HEK293 (cell line): ENCODE measurements around the gene GNG14.

ENCODE experiments used
- IKZF3 ChIP-seq: fragments of 450-650 bp; IDR thresholded peaks from 2 replicates; pipeline ENCODE4 v1.5.0; 2018; ENCODE audit warnings: missing biosample characterization, mild to moderate bottlenecking, missing genetic modification characterization, moderate library complexity
- KLF9 ChIP-seq: fragments of 450-650 bp; formaldehyde crosslinking; IDR thresholded peaks from 2 replicates; pipeline ENCODE4 v1.5.1; 2016; ENCODE audit warnings: missing biosample characterization, missing genetic modification characterization, low read depth
- MYNN ChIP-seq: fragments of 450-650 bp; formaldehyde crosslinking; IDR thresholded peaks from 2 replicates; pipeline ENCODE4 v1.5.1; 2016; ENCODE audit warnings: missing biosample characterization, missing genetic modification characterization, borderline replicate concordance
- PRDM4 ChIP-seq: fragments of 450-650 bp; formaldehyde crosslinking; IDR thresholded peaks from 2 replicates; pipeline ENCODE4 v1.5.1; 2017; ENCODE audit warnings: missing biosample characterization, missing genetic modification characterization
- YY2 ChIP-seq: fragments of 450-650 bp; formaldehyde crosslinking; IDR thresholded peaks from 2 replicates; pipeline ENCODE4 v1.5.1; 2016; ENCODE audit warnings: missing biosample characterization, missing genetic modification characterization
- ZBTB17 ChIP-seq: fragments of 450-650 bp; formaldehyde crosslinking; IDR thresholded peaks from 2 replicates; pipeline ENCODE4 v1.5.1; 2016; ENCODE audit warnings: missing biosample characterization, missing genetic modification characterization
- ZNF146 ChIP-seq: fragments of 450-650 bp; formaldehyde crosslinking; IDR thresholded peaks from 2 replicates; pipeline ENCODE4 v1.5.1; 2016; ENCODE audit warnings: missing biosample characterization, missing genetic modification characterization
- ZNF16 ChIP-seq: fragments of 450-650 bp; formaldehyde crosslinking; IDR thresholded peaks from 2 replicates; pipeline ENCODE4 v1.5.1; 2016; ENCODE audit warnings: low read depth, missing biosample characterization, missing genetic modification characterization
- ZNF184 ChIP-seq: fragments of 450-650 bp; IDR thresholded peaks from 2 replicates; pipeline ENCODE4 v1.5.1; 2018; ENCODE audit warnings: missing biosample characterization, mild to moderate bottlenecking, missing genetic modification characterization
- ZNF202 ChIP-seq: fragments of 450-650 bp; formaldehyde crosslinking; IDR thresholded peaks from 2 replicates; pipeline ENCODE4 v1.5.1; 2016; ENCODE audit warnings: missing biosample characterization, missing genetic modification characterization, borderline replicate concordance
- ZNF223 ChIP-seq: fragments of 450-650 bp; formaldehyde crosslinking; IDR thresholded peaks from 2 replicates; pipeline ENCODE4 v1.5.1; 2016; ENCODE audit warnings: missing biosample characterization, missing genetic modification characterization
- ZNF311 ChIP-seq: fragments of 450-650 bp; formaldehyde crosslinking; IDR thresholded peaks from 2 replicates; pipeline ENCODE4 v1.5.1; 2017; ENCODE audit warnings: missing biosample characterization, missing genetic modification characterization, borderline replicate concordance
- ZNF366 ChIP-seq: fragments of 450-650 bp; formaldehyde crosslinking; conservative IDR thresholded peaks from 2 replicates; pipeline ENCODE4 v1.5.1; 2016; ENCODE audit warnings: missing biosample characterization, missing genetic modification characterization
- ZNF398 ChIP-seq: fragments of 450-650 bp; formaldehyde crosslinking; IDR thresholded peaks from 2 replicates; pipeline ENCODE4 v1.5.1; 2017; ENCODE audit warnings: missing biosample characterization, missing genetic modification characterization
- ZNF488 ChIP-seq: fragments of 450-650 bp; formaldehyde crosslinking; IDR thresholded peaks from 2 replicates; pipeline ENCODE4 v1.5.1; 2016; ENCODE audit warnings: missing biosample characterization, missing genetic modification characterization
- ZNF513 ChIP-seq: fragments of 450-650 bp; IDR thresholded peaks from 2 replicates; pipeline ENCODE4 v1.5.1; 2018; ENCODE audit warnings: missing biosample characterization, missing genetic modification characterization
- ZNF561 ChIP-seq: fragments of 450-650 bp; IDR thresholded peaks from 2 replicates; pipeline ENCODE4 v1.5.1; 2018; ENCODE audit warnings: missing biosample characterization, missing genetic modification characterization, borderline replicate concordance
- ZNF571 ChIP-seq: fragments of 450-650 bp; formaldehyde crosslinking; IDR thresholded peaks from 2 replicates; pipeline ENCODE4 v1.5.0; 2017; ENCODE audit warnings: missing biosample characterization, missing genetic modification characterization
- ZNF596 ChIP-seq: fragments of 450-650 bp; IDR thresholded peaks from 2 replicates; pipeline ENCODE4 v1.5.0; 2018; ENCODE audit warnings: missing biosample characterization, mild to moderate bottlenecking, missing genetic modification characterization, moderate library complexity
- ZSCAN30 ChIP-seq: fragments of 450-650 bp; IDR thresholded peaks from 2 replicates; pipeline ENCODE4 v1.5.1; 2018; ENCODE audit warnings: missing biosample characterization, mild to moderate bottlenecking, missing genetic modification characterization, moderate library complexity

The GNG14 gene

GRCh38 chr19:12721656-12722565, 34.1 kb downstream of the GNG14 start (continued):
- TF ChIP-seq ZNF398 (tag by site-specific recombination) (0 out of 2 replicates have a peak, but pooled peaks have one; percentile 33), MYNN (tag by site-specific recombination) (no peak), ZNF16 (tag by site-specific recombination) (no peak), ZNF488 (tag by site-specific recombination) (no peak), ZNF202 (tag by site-specific recombination) (no peak), YY2 (tag by site-specific recombination) (no peak), ZNF366 (tag by site-specific recombination) (no peak), KLF9 (tag by site-specific recombination) (0 out of 2 replicates have a peak, but pooled peaks have one; percentile 33), ZBTB17 (tag by site-specific recombination) (peak; percentile 54), ZNF311 (no peak), ZNF146 (tag by site-specific recombination) (peak; percentile 6; the same call in 1 of the 2 replicates), ZNF513 (tag by site-specific recombination) (peak; percentile 15; the same call in 1 of the 2 replicates), IKZF3 (tag by site-specific recombination) (0 out of 2 replicates have a peak, but pooled peaks have one; percentile 3), ZNF561 (tag by site-specific recombination) (no peak), ZNF184 (no peak), ZNF596 (tag by site-specific recombination) (no peak), ZSCAN30 (tag by site-specific recombination) (0 out of 2 replicates have a peak, but pooled peaks have one; percentile 9), ZNF571 (tag by site-specific recombination) (no peak), ZNF223 (tag by site-specific recombination) (no peak), PRDM4 (tag by site-specific recombination) (no peak)
